ENCODE data around the gene RTN4IP1.
"Not testable (repeated sequence)": the region's sequence is repeated elsewhere in the genome, so short reads cannot be mapped to it uniquely, and the experiment has no call there.

Gene RTN4IP1

DNA sequence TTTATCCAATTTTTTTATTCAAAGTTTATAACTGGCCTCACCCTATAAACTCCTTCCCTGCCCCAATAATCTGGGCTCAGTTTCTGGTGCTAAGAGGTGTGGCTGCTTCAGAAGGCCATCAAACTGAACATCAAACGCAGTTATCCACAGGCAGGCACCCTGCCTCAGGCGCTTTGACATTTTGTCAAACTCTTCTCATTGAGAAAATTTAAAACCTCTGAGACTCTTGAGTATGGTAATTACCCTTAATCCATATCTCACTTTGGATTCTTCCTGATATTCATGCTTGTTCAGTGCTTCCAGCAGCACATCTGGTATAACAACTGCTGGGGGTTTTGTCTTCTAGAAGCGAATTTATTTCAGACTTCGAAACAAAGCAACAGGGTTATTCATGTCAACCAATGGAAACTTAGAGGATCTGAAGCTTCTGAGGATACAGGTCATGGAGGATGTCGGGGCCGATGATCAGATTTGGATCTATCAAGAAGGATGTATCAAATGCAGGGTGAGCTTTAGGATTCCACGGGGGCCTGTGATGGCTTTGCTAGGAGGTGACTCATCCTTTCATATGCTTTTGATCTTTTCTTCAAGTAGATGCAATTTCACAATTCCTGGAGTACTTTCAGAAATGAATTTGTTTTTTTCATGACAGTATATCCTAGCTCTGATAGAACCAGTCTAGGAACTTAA, 68.2 kb downstream of the RTN4IP1 start:
- H3K27ac ChIP-seq (ENCODE audit: low read depth, low read length): no peak overlapping the region
- no peak overlapping the region for H3K4me3 ChIP-seq (ENCODE audit: low read depth, low read length)
- no peak overlapping the region for H4K8ac ChIP-seq (ENCODE audit: low read depth, low read length)
- H3K4me1 ChIP-seq (ENCODE audit: control insufficient read depth in 1 of 2, insufficient read depth in 2 of 2, low read length in 2 of 2): peaks cover 0 to 3% of the 10 kb centered on the region in 2 experiments
- H3K36me3 ChIP-seq (ENCODE audit: control insufficient read depth in 1 of 2, insufficient read depth in 2 of 2, low read length in 2 of 2): no peaks in the 10 kb centered on the region
- no peak overlapping the region for H3K4me2 ChIP-seq (ENCODE audit: low read length)
- H3K9me3 ChIP-seq (ENCODE audit: insufficient read depth, low read depth, low read length): no peaks in the 10 kb centered on the region
- peak overlapping the region; percentile 19 for H3K14ac ChIP-seq (ENCODE audit: low read length)
- no peaks in the 10 kb centered on the region for H3K27me3 ChIP-seq (ENCODE audit: insufficient read depth, low read length)
- no peak overlapping the region for H4K12ac ChIP-seq (ENCODE audit: low read depth, low read length)
- no peak overlapping the region for H2AFZ ChIP-seq (ENCODE audit: insufficient read depth, low read length, poor library complexity)
- H2AK5ac ChIP-seq (ENCODE audit: low read length): no peak overlapping the region
- no peak overlapping the region for H3K18ac ChIP-seq (ENCODE audit: low read length)
- no peak overlapping the region for H3K23ac ChIP-seq (ENCODE audit: low read length)
- no peak overlapping the region for H2BK5ac ChIP-seq (ENCODE audit: low read depth, low read length, poor library complexity)
- no peaks in the 10 kb centered on the region for H3K79me2 ChIP-seq (ENCODE audit: control insufficient read depth, insufficient read depth, low read length, poor library complexity)
- H4K91ac ChIP-seq (ENCODE audit: low read depth, low read length): no peak overlapping the region
- WGBS (ENCODE audit: extremely low coverage, insufficient coverage, insufficient read length): no CpG with 5 or more reads among the region's 7 CpGs
- H2BK12ac ChIP-seq (ENCODE audit: low read length): no peak overlapping the region
- H2BK120ac ChIP-seq (ENCODE audit: insufficient read depth, low read length, poor library complexity): peak overlapping the region; percentile 11
- peak; percentile 39 to 68 for DNase-seq
- peaks cover 5% of the 10 kb centered on the region for H3K79me1 ChIP-seq (ENCODE audit: low read length)
- no peak overlapping the region for H3K9ac ChIP-seq (ENCODE audit: low read length)
- no peak overlapping the region for H3K4ac ChIP-seq (ENCODE audit: low read depth, low read length)

DNA sequence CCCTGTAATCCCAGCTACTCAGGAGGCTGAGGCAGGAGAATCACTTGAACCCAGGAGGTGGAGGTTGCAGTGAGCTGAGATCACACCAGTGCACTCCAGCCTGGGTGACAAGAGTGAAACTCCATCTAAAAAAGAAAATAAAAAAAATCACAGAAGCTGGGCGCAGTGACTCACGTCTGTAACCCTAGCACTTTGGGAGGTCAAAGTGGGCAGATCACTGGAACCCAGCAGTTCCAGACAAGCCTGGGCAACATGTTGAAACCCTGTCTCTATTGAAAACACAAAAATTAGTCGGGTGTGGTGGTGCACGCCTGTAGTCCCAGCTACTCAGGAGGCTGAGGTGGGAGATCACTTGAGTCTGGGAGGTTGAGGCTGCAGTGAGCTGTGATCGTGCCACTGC, 69.6 kb downstream of the RTN4IP1 start:
- no CpG with 5 or more reads among the region's 5 CpGs for WGBS (ENCODE audit: extremely low coverage, insufficient coverage, insufficient read length)
- not testable (repeated sequence) for H4K12ac ChIP-seq (ENCODE audit: low read depth, low read length); H3K4me2 ChIP-seq (ENCODE audit: low read length); H3K23ac ChIP-seq (ENCODE audit: low read length); H3K36me3 ChIP-seq (ENCODE audit: control insufficient read depth in 1 of 2, insufficient read depth in 2 of 2, low read length in 2 of 2); DNase-seq; H3K27me3 ChIP-seq (ENCODE audit: insufficient read depth, low read length); H3K9ac ChIP-seq (ENCODE audit: low read length); H2AK5ac ChIP-seq (ENCODE audit: low read length); H3K9me3 ChIP-seq (ENCODE audit: insufficient read depth, low read depth, low read length); H3K18ac ChIP-seq (ENCODE audit: low read length); H2AFZ ChIP-seq (ENCODE audit: insufficient read depth, low read length, poor library complexity); H2BK12ac ChIP-seq (ENCODE audit: low read length); H4K91ac ChIP-seq (ENCODE audit: low read depth, low read length); H3K79me1 ChIP-seq (ENCODE audit: low read length); H3K4ac ChIP-seq (ENCODE audit: low read depth, low read length); H3K4me3 ChIP-seq (ENCODE audit: low read depth, low read length); H3K79me2 ChIP-seq (ENCODE audit: control insufficient read depth, insufficient read depth, low read length, poor library complexity); H3K4me1 ChIP-seq (ENCODE audit: control insufficient read depth in 1 of 2, insufficient read depth in 2 of 2, low read length in 2 of 2); H3K14ac ChIP-seq (ENCODE audit: low read length); H2BK120ac ChIP-seq (ENCODE audit: insufficient read depth, low read length, poor library complexity); H2BK5ac ChIP-seq (ENCODE audit: low read depth, low read length, poor library complexity); H3K27ac ChIP-seq (ENCODE audit: low read depth, low read length); H4K8ac ChIP-seq (ENCODE audit: low read depth, low read length)

DNA sequence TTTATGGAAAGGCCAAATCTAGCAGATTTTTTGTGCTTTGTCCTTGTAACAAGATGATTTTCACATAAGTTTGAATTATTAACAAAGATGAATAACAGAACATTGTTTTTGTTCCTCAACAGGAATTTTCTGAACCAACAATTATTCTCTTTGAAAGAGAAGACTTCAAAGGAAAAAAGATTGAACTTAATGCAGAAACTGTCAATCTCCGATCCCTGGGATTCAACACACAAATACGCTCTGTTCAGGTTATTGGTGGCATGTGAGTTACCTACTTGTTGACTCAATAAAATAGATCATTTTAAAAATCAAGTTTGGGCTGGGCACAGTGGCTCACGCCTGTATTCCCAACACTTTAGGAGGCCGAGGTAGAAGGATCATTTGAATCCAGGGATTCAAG, 70.9 kb downstream of the RTN4IP1 start:
- Histone ChIP-seq H4K8ac (ENCODE audit: low read depth, low read length) (no peak overlapping the region), H2BK5ac (ENCODE audit: low read depth, low read length, poor library complexity) (no peak overlapping the region), H3K27me3 (ENCODE audit: insufficient read depth, low read length) (no peaks in the 10 kb centered on the region), H4K12ac (ENCODE audit: low read depth, low read length) (no peak overlapping the region), H3K4ac (ENCODE audit: low read depth, low read length) (no peak overlapping the region), H2AK5ac (ENCODE audit: low read length) (no peak overlapping the region), H3K79me2 (ENCODE audit: control insufficient read depth, insufficient read depth, low read length, poor library complexity) (no peaks in the 10 kb centered on the region), H3K9ac (ENCODE audit: low read length) (no peak overlapping the region), H3K4me3 (ENCODE audit: low read depth, low read length) (no peak overlapping the region), H3K23ac (ENCODE audit: low read length) (no peak overlapping the region), H3K14ac (ENCODE audit: low read length) (no peak overlapping the region), H3K4me2 (ENCODE audit: low read length) (no peak overlapping the region), H3K27ac (ENCODE audit: low read depth, low read length) (no peak overlapping the region), H3K18ac (ENCODE audit: low read length) (no peak overlapping the region), H3K4me1 (ENCODE audit: control insufficient read depth in 1 of 2, insufficient read depth in 2 of 2, low read length in 2 of 2) (peaks cover 0 to 3% of the 10 kb centered on the region in 2 experiments), H3K79me1 (ENCODE audit: low read length) (peaks cover 5% of the 10 kb centered on the region), H2BK12ac (ENCODE audit: low read length) (no peak overlapping the region), H2AFZ (ENCODE audit: insufficient read depth, low read length, poor library complexity) (no peak overlapping the region), H4K91ac (ENCODE audit: low read depth, low read length) (no peak overlapping the region), H3K9me3 (ENCODE audit: insufficient read depth, low read depth, low read length) (no peaks in the 10 kb centered on the region), H2BK120ac (ENCODE audit: insufficient read depth, low read length, poor library complexity) (no peak overlapping the region), H3K36me3 (ENCODE audit: control insufficient read depth in 1 of 2, insufficient read depth in 2 of 2, low read length in 2 of 2) (no peaks in the 10 kb centered on the region)
- no CpG with 5 or more reads among the region's 4 CpGs for WGBS (ENCODE audit: extremely low coverage, insufficient coverage, insufficient read length)
- DNase-seq: no peak

DNA sequence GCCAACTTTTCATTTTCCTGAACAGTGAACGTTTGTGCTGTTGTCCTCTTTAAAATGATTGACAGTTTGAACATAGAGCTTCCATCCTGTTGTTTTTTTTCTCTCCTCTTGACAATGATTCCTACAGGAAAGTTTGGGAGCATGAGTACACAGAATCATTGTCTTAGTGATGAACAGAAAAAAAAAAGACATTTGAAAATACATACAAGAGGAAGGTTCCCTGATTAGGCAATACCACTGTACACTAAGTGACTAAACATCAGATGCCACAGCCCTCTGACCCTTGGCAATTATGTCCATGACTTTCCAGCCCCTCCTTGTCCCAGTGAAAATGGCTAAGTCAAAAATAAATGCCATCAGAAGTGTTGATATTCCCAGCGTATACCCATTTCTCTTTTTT, 71.5 kb downstream of the RTN4IP1 start:
- no CpG with 5 or more reads among the region's 2 CpGs for WGBS (ENCODE audit: extremely low coverage, insufficient coverage, insufficient read length)
- Histone ChIP-seq H3K4me3 (ENCODE audit: low read depth, low read length) (no peak overlapping the region), H3K4me1 (ENCODE audit: control insufficient read depth in 1 of 2, insufficient read depth in 2 of 2, low read length in 2 of 2) (peaks cover 0 to 3% of the 10 kb centered on the region in 2 experiments)

More for the DNA sequence above, 71.5 kb downstream of the RTN4IP1 start:
- Histone ChIP-seq H2AFZ (ENCODE audit: insufficient read depth, low read length, poor library complexity) (no peak overlapping the region), H3K9ac (ENCODE audit: low read length) (no peak overlapping the region), H3K23ac (ENCODE audit: low read length) (no peak overlapping the region), H3K9me3 (ENCODE audit: insufficient read depth, low read depth, low read length) (no peaks in the 10 kb centered on the region), H4K12ac (ENCODE audit: low read depth, low read length) (no peak overlapping the region), H3K4ac (ENCODE audit: low read depth, low read length) (no peak overlapping the region), H4K8ac (ENCODE audit: low read depth, low read length) (no peak overlapping the region), H3K14ac (ENCODE audit: low read length) (no peak overlapping the region), H3K36me3 (ENCODE audit: control insufficient read depth in 1 of 2, insufficient read depth in 2 of 2, low read length in 2 of 2) (no peaks in the 10 kb centered on the region), H2BK120ac (ENCODE audit: insufficient read depth, low read length, poor library complexity) (no peak overlapping the region), H4K91ac (ENCODE audit: low read depth, low read length) (no peak overlapping the region), H2AK5ac (ENCODE audit: low read length) (no peak overlapping the region), H3K27me3 (ENCODE audit: insufficient read depth, low read length) (no peaks in the 10 kb centered on the region), H3K4me2 (ENCODE audit: low read length) (no peak overlapping the region), H2BK5ac (ENCODE audit: low read depth, low read length, poor library complexity) (no peak overlapping the region), H3K27ac (ENCODE audit: low read depth, low read length) (no peak overlapping the region), H3K79me2 (ENCODE audit: control insufficient read depth, insufficient read depth, low read length, poor library complexity) (no peaks in the 10 kb centered on the region), H2BK12ac (ENCODE audit: low read length) (no peak overlapping the region), H3K18ac (ENCODE audit: low read length) (no peak overlapping the region), H3K79me1 (ENCODE audit: low read length) (peaks cover 5% of the 10 kb centered on the region)
- DNase-seq: no peak
